ENCODE results near the gene MAN1C1.
A peak's percentile ranks its signal among the peaks of the same experiment; 100 is the strongest.
"Not testable (repeated sequence)": the region's sequence is repeated elsewhere in the genome, so short reads cannot be mapped to it uniquely, and the experiment has no call there.

Gene MAN1C1

DNA sequence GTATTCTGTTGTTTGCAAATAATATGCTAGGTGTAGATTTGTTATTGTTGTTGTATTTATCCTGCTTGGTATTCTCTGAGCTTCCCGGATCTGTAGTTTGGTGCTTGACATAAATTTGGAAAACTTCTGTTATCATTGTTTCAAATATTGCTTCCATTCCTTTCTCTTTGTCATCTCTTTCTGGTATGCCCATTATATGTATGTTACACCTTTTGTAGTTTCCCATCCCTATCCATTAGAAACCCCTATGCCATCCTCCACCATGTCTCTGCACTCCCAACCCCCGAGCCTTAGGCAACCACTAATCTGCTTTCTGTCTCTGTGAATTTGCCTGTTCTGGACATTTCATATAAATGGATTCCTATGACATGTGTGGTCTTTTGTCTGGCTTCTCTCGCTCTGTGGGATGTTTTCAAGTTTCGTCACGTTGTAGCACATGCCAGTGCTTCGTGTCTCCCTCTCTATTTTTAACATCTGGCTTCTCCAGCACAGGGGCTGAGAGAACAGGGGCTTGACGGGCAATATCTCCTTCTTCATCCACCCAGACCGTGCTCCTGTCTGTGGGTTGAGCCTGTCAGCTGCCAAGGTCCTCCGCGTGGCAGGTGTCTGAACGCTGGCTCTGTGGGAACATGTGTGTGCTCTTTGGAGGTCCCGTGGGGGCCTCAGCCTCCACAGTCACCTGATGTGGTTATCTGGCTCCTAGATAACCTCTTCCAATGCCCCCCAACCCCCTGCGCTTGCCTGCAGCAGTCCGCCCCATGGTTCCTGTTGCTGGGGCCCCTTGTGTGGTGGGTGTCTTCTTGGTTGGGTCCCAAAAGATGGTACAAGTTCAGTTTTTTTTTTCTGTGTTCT is 32.8 kb upstream of the MAN1C1 start:
- no peak for DNase-seq

DNA sequence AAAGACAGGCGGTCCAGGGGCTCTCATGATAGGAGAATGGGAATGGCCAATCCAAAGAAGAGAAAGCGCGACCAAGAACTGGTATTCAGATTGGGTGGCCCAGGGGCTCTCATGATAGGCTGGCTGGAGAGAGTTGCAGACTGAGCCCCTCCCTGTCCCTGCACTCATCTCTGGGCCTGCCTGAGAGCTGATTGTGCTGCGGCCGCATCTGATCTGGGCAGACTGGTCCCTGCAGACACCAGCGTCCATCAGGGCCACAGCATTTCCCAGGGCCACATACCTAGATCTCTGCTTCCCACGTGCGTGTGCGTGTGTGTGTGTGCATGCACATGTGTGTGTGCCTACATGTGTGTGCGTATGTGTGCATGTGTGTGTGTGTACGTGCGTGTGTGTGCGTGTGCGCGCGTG is 30.4 kb upstream of the MAN1C1 start:
- DNase-seq = no peak

DNA sequence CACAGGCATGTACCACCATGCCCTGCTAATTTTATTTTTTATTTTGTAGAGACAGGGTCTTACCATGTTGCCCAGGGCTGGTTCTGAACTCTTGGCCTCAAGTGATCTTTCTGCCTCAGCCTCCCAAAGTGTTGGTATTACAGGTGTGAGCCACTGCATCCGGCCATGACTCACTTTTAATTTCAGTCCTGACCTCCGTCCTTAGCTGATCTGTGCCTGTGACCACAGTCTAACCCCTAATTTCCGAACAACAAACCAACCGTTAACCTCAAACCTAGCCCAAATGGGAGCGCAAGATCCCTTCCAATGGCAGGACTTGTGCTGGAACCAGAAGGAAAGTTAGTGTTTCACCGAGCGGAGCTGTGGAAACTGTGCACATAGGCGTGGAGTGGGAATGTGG is 29.3 kb upstream of the MAN1C1 start:
- DNase-seq = no peak

DNA sequence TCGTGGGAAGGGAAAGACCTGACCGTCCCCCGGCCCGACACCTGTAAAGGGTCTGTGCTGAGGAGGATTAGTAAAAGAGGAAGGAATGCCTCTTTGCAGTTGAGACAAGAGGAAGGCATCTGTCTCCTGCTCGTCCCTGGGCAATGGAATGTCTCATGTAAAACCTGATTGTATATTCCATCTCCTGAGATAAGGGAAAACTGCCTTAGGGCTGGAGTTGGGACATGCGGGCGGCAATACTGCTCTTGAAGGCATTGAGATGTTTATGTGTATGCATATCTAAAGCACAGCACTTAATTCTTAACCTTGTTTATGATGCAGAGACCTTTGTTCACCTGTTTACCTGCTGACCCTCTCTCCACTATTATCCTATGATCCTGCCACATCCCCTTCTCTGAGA is 28.4 kb upstream of the MAN1C1 start:
- not testable (repeated sequence) for DNase-seq

DNA sequence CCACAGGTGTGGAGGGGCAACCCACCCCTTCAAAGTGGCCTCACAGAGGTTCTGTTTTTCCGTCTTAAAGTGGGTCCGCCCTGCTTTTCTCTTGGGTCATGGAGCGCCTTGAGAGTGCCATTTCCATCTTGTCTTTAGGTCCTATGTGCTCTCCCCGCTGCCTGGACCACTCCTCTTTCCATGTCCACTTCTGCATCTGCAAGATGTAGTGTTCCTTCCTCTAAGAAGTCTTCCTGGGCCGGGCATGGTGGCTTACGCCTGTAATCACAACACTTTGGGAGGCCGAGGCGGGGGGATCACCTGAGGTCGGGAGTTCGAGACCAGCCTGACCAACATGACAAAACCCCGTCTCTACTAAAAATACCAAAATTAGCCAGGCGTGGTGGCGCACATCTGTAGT is 27.8 kb upstream of the MAN1C1 start:
- not testable (repeated sequence) for DNase-seq

DNA sequence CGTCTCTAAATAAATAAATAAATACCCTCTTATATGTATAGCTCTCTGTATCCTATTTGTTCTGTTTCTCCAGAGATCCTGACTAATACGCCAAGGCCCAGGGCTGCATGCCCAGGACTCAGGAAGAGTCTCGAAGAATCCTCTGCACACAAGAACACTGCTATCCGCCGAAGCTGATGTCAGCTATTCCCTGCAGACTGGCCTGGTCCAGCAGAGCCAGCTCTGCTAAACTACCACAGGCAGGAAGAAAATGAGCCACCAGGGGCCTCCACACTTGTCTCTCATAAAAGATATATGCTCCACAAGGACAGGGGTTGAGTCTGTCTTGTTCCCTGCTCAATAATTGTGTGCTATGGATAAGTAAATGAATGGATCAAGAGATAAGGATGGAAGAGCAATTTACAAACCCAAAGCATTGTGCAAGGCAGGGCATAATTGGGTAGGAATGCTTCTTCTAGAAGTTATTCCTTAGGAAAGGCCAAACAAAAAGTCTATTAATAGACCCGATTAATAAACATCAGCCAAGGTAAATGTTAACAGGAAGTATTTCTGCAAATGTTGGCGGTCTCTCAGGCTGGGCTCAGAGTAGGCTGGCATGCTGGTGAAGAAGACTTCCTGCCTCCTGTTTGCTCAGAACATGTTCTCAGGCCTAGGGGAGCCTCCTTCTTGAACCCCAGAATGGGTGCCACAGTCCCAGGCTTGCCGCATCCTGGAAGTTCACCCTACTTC is 26.3 kb upstream of the MAN1C1 start:
- no peak for DNase-seq

DNA sequence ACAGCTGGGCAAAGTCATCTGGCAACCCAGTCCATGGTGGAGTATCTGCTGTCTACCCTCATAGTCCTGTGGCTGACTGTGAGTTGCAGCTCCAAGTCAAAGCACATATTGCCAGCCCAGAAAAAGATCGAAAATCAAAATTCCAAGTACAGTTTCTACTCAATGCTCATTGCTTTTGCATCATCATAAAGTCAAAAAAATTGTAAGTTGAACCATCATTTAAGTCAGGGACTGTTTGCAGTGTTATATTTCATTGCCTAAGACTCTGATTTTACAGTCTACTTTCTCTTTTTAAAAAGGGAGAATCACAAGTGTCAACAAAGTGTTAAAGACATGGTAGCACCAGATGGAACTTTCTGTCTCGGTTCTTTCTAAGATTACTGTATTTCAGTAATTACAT is 22.7 kb upstream of the MAN1C1 start:
- no peak for DNase-seq

DNA sequence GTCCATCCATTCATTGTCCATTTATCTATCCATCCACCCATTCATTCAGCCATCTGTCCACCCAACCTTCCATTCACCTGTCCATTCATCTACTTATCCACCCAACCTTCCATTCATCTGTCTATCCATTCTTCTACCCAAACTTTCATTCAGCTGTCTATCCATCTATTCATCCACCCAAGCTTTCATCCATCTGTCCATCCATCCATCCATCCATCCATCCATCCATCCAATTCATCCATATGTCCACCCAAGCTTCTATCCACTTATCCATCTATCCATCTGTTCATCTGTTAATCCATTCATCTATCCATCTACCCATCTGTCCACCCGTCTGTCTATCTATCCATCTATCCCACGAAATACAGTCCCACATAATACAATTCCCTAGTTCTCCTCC is 21.6 kb upstream of the MAN1C1 start:
- no peak for DNase-seq

DNA sequence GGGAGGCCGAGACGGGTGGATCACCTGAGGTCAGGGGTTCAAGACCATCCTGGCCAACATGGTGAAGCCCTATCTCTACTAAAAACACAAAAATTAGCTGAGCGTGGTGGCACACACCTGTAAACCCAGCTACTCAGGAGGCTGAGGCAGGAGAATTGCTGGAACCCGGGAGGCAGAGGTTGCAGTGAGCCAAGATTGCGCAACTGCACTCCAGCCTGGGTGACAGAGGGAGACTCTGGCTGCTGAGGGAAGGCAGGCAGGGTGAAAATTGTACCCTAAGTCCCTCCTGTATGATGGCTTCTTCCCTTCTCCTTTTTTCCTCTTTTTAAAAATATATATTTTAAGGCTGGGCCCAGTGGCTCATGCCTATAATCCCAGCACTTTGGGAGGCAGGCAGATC is 19.9 kb upstream of the MAN1C1 start:
- DNase-seq = not testable (repeated sequence)

DNA sequence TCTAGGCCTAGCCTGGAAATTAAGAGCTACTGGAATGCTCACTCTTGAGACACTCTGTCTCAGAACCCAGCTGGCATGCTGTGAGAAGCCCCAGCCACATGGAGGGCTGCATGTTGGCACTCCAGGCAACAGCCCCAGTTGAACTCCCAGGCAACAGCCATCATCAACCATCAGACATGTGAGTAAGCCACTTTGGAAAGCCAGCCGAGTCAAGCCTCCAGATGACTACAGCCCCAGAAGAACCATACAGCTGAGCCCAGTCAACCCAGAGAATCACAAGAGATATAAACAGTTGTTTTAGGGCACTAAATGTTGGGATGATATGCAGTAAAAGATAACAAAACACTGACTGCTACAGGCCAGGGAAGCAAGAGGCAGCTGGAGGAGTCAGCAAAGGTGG is 17.7 kb upstream of the MAN1C1 start:
- DNase-seq = no peak

DNA sequence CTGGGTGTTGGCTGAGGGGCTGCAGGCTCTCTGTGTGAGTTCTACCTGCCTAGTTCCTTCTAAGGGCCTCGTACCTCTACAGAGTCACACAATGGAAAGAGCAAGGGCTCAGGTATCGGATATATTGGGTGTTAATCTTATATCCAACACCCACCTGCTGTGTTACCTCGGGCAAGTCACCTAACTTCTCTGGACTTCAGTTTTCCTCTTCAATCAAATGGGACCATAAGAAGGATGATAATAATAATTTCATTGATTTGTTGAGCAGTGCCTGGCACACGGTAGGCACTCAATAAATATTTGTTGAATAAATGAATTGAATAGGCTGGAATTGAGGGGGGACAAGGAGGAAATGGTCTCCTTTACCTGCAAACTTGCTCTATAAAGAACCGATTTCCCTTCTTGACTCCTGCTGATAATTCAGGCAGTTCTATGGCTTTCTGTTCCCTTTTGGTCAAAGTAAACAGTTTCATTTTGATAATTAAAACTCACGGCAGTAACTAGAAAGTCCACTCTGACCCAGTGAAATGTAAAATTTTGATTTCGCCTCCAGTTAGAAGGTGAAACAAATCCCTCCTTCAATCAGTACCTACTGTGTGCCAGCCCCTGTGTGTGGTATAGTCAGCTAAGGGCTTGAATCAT is 16.5 kb upstream of the MAN1C1 start:
- no peak for DNase-seq

DNA sequence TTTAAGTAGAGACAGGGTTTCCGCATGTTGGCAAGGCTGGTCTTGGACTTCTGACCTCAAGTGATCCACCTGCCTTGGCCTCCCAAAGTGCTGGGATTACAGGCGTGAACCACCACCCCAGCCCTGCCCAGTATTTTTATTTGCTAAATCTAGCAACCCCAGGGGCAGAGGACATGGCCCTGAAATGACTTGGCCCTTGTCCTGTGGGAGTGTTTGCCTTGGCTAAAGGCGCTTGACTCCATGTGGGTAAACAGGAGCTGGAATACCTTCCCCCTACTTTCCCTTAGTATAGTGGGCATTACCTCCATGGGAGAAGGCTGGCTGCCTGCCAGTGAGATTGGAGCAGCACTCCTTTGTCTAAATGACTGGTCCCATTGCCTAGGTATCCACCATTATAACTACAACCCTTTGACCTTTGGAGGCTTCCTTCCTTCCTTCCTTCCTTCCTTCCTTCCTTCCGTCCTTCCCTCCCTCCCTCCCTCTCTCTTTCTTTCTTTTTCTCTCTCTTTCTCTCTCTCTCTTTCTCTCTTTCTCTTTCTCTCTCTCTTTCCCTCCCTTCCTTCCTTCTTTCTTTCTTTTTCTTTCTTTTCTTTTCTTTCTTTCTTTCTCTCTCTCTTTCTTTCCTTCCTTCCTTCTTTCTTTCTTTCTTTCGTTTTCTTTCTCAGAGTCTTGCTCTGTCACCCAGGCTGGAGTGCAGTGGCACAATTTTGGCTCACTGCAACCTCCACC is 15.5 kb upstream of the MAN1C1 start:
- DNase-seq = not testable (repeated sequence)

DNA sequence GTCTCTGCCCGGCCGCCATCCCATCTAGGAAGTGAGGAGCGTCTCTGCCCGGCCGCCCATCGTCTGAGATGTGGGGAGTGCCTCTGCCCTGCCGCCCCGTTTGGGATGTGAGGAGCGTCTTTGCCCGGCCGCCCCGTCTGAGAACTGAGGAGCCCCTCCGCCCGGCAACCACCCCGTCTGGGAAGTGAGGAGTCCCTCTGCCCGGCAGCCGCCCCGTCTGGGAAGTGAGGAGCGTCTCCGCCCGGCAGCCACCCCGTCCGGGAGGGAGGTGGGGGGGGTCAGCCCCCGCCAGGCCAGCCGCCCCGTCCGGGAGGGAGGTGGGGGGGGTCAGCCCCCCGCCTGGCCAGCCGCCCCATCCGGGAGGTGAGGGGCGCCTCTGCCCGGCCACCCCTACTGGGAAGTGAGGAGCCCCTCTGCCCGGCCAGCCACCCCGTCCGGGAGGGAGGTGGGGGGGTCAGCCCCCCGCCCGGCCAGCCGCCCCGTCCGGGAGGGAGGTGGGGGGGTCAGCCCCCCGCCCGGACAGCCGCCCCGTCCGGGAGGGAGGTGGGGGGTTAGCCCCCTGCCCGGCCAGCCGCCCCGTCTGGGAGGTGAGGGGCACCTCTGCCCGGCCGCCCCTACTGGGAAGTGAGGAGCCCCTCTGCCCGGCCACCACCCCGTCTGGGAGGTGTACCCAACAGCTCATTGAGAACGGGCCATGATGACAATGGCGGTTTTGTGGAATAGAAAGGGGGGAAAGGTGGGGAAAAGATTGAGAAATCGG is 12.6 kb upstream of the MAN1C1 start:
- DNase-seq = not testable (repeated sequence)

DNA sequence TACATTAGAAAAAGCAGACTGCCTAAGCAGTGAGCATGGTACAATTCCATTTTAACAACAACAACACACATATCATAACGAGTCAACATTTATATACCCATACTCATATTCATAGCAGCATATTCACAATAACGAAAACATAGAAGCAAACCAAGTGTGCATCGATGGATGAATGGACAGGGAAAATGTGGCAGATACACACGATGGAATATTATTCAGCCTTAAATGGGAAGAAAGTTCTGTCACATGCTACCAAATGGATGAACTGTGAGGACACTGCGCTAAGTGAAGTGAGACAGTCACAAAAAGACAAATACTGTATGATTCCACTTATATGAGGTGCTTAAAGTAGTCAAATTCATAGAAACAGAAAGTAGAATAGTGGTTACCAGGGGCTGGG is 9.5 kb upstream of the MAN1C1 start:
- no peak for DNase-seq

DNA sequence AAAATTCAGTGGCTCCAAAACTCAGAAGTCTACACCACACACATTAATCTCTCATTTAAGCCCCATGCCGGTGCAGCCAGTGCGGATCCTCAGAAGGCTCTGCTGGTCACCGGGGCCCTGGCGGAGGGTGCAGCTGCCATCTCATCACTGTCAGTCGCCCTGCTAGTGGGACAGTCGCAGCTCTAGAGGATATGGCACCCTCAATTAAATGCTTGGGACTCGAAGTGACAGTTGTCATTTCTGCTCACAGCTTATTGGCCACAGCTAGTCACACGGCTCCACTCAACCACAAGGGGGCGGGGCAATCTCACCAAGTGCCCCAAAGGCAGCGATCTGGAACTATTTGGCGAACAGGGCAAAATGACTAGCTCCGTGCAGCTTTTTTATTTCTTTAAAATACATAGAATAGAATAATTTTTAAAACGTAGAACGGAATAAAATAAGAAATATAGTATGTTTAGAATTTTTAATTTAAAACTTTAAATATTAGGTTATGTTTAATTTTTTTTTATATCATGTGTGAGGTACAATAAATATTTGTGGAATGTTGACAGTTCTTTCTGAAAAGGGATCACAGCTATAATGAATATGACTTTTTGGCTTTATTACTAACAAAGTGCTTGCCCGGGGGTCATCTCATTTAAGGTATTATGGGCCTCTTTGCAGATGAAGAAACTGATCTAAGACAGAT is 8.0 kb upstream of the MAN1C1 start:
- DNase-seq = peak; percentile 32

DNA sequence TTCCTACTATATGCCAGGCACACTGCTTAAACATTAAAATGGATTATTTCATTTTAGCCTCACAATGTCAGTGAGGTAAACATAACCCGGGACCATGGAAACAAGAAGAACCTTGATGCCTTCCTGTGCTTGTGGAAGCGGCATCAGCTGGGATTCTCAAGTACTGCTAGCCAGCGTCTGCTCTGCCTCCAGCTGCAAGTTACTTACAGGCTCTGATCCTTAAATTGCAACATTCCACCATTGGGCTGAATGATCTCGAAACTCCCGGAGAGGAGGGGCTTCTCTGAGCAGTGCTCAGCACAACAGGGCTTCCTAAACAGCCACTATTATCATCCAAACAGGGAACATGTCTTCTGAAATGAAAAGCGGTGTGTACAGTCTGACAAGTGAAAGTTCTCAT is 6.7 kb upstream of the MAN1C1 start:
- no peak for DNase-seq

DNA sequence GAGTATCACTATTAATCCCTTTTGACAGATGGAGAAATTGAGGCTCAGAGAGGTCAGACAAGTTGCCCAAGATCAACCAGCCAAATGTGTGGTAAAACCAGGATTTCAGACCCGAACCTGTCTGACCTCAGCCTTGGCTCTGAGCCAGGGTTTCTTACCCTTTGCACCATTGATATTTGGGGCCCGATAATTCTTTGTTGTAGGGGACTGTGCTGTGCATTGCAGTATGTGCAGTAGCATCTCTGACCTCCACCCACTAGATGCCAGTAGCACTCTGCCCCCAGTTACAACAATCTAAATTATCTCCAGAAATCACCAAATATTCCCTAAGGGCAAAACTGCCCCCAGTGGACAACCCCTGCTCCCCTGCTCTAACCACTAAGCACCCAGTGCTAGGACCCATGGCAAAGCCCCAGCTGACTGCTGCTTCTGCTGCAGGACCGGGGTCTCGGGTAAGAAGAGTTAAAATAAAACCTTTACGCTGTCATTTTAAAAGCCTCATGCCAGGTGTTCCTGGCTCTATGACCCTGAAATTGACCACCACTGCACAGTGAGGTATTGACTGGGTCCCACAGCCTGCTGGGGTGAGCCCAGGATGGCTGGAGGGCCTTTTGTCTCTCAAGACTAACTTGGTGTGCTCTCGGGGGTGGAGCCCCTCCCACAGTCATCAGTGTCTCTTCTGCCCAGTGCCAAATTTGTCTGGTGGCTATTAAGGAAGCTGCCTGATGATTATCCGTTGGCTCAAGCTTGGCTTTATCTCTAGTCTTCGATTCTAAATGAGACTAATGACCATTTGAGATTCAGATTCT is 5.6 kb upstream of the MAN1C1 start:
- DNase-seq = no peak

DNA sequence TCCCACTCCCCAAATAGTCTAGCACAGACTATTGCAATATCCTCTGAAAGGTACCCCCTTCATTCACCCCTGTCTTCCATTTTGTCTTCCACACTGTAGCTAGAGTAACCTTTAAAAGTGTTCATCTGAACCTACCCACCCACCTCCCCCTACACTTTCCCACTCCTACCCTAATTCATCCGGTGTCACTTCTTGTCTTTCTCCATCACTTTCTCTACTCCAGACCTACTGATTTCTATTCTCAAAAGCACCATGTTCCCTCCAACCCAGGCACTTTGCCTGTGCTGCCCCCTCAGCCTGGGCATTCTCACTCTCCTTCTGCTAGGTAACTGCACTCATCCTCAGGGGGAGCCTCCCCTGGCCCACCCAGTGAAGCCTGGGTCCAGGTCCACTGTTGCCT is 4.7 kb upstream of the MAN1C1 start:
- DNase-seq = no peak

DNA sequence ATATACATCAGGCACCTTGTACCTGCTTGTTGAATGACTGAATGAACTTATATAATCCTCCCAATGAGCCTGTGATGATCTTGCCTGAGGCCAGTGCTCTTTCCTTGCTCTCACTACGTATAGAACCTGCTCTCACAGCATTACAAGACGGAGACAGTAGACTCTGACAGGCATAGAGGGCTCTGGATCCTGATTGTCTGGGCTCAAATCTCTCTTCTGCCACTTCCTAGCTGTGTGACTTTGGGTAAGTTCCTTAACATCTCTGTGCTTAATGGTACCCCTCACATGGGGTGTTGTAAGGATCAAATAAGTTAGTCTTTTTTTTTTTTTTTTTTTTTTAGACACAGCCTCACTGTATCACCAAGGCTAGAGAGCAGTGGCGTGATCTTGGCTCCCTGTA is 4.2 kb upstream of the MAN1C1 start:
- no peak for DNase-seq

DNA sequence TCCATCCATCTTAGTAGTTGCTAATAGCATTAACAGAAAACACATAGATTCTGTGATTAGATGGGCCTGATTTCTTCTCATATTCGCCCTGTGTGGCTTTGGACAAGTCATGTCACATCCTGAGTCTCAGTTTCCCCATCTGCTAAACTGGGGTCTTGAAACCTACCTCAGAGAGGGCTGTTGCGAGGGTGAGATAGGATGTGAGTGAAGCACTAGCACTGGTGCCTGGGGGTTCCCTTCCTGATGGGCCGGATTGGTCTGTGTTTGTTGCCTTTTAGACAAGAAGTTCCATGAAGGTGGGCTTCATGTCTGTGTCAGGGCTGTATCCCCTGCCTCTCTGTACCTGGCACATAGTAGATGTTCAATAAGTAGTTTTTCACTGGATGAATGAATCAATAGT is 3.5 kb upstream of the MAN1C1 start:
- DNase-seq = no peak
